ENCODE data around the gene KCNJ10.
"Not testable (repeated sequence)": the region's sequence is repeated elsewhere in the genome, so short reads cannot be mapped to it uniquely, and the experiment has no call there.

KCNJ10 gene

GRCh38 chr1:160053548-160054365, 16.2 kb downstream of the KCNJ10 start:
- no peak for DNase-seq

DNA sequence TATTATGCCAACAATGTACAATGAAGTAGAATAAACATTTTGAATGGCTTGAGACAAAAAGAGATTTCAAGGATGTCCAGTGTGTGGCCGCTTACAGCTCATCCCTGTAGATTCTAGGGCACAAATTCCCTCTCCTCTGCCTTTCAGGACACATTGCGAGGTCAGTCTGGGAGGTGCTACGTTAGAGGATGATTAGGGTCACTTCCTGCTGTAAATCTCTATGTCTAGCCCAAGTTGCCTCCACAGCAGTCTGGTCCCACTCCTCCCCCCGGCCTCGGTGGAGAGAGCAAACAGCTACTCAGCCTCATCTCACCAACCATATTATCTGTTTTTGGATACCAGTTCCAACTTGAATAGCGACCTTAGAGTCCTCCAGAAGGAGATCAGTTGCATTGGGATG, 17.0 kb downstream of the KCNJ10 start:
- DNase-seq = no peak

GRCh38 chr1:160050619-160051018, 19.3 kb downstream of the KCNJ10 start:
- DNase-seq = no peak

DNA sequence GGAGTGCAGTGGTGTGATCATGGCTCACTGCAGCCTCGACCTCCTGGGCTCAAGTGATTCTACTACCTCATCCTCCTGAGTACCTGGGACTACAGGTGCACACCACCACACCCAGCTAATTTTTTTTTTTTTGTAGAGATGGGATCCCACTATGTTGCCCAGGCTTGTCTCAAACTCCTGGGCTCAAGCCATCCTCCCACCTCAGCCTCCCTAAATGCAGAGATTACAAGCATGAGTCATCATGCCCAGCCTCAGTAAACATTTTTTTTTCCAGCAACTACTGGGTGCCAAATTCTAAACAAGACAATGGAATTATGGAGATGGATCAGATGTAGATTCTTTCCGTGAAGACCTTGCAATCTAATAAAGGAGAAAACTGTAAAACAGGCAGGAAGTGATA, 19.8 kb downstream of the KCNJ10 start:
- not testable (repeated sequence) for DNase-seq

DNA sequence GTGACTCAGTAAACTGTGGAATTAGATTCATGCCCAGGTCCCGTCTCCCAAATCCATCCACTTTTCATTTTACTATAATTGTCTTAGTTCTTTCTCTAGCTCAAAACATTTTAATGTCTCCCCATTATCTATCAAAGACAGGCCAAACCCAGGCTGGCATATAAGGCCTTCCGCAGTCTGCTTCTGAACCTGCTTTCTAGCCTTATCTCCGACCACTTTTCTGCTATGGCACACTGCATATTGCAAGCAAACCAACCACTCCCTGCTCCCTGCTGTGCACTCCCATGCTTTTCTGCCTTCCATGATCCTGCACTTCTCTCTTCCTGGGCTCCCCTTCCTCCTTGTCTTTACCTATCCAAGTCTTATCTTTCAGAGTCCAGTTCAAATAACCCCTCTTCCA, 20.9 kb downstream of the KCNJ10 start:
- no peak for DNase-seq

DNA sequence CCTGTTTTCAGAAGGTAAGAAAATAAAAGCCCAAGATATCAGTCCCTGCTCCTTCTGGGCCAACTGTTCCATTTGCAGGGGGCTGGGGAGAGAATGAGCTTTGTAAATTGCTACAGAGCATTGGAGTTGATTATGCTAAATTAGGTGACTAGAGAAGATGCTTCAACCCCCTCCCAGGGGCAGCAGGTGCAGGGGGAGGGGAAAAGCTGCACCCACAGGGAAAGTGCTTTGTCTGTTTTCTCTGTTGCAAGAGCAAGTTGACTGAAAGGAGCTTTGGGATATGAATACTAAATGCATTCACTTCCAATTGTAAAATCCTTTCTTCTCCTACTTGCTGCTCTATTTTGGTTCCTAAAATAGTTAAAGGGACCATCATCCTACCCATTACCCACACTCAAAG, 21.6 kb downstream of the KCNJ10 start:
- DNase-seq = no peak

DNA sequence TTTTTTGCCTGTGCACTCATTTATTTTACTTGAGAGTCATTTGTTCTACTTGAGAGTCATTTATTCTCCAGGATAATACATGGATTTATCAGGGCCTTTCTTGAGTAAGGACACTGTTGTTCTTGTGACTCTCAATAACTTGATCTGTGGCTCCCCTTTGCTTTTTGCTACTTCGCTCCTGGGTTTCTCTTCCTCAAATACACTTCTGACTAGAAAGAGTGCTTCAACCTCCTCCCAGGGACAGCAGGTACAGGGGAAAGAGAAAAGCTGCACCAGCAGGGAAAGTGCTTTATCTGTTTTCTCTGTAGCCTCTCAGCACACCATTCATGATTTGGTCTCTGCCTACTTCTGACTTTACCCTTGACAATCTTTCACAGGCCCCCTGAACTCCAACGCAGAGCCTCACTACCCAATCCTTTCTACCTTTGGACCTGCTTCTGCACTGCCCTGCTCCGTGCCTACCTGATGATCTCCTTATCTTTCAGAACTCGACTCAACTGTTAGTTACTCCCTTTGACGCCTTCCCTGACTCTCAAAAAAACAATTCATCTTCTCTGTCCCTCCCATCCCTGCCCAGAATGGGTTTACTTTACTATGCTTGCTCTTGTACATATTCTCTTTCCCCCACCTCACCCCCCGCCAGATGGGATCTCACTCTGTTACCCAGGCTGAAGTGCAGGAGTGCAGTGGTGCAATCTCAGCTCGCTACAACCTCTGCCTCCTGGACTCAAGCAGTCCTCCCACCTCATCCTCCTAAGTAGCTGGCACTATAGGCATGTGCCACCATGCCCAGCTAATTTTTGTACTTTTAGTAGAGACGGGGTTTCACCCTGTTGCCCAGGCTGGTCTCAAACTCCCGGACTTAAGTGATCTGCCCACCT, 22.6 kb downstream of the KCNJ10 start:
- no peak for DNase-seq

GRCh38 chr1:160046494-160047110, 23.4 kb downstream of the KCNJ10 start:
- peak; percentile 38 for DNase-seq

DNA sequence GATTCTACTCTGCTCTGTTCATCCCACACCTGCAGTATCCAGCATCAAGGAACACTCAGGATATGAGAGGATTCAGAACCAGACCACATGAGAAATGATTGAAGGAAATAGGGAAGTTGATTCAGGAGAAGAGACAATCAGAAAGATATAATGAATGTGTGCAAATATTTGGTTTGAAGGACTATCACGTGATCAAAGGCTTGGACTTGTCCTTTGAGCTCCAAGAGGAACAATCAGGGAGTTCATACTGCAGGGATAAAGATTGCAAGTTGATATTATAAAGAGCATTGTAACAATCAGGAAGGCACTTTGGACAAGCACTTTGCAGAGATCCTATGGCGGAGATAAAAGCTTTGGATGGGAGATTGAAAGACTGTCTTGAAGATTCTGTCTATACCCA, 24.3 kb downstream of the KCNJ10 start:
- DNase-seq = no peak

GRCh38 chr1:160043543-160043942, 26.4 kb downstream of the KCNJ10 start:
- DNase-seq = no peak

GRCh38 chr1:160040476-160040875, 29.5 kb downstream of the KCNJ10 start:
- no peak for DNase-seq

DNA sequence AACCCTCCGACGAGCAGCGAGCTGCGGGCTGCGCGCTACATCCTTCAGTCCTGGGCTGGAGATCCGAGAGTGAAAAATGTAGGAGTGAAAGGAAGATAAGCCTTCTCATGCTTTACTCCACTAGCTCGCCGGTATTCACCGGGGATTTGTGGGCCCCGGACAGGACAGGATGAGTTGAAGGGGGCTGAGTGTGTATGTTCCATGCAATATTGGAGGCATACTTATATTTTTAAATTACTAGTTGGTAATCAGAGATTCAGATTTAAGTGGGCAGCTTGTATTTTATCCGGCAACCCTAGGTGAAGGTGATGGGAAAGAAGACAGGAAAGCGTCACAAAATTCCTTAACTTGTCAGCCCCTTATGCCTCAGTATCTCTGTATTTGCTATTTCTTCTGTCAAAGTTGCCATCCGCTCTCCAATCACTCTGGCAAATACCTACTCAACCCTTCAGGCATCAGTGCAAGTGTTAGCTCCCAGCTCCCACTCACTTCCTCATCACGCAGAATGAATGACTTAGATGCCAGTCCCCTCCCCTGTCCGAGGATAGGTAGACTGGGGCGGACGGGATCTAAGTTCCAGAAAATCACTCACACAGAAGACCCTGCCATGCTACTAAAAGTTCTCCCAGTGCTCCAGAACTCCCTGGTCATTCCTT, 37.7 kb downstream of the KCNJ10 start:
- no peak for DNase-seq

DNA sequence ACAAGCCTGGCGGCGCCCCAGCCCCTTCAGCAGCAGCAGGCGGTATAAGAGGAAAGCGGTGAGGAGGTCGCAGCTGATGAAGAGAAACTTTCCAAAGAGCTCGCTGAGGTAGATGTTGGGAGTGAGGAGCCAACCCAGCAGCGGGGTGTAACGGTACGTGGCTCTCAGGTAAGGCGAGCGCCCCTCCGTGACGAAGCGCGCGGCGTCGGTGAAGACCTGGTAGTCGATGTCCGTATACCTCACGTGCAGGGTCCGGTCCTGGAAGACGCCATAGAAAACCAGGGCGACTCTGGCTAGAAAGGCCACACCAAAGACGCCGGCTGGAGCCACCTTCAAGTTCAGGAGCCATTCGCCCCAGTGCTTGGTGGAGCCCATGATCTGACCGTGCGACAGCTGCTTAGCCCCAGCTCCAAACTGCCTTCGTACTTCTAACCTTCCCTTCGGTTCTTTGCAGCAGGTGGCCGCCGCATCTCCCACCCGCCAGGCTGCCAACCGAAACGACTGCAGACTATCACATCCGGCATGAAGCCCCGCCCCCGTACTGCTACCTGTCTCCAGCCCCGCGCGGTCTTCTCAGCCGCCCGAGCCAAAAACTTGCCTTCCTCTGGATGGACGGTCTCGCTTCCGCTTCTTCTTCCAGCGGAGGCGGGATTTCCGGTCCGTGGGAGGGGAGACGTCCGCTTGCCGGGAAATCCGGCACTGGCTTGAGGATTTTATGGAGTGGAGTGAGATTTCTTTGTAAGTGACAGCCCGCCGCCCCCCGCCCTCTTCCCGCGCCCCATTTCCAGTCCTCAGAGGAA, 38.4 kb downstream of the KCNJ10 start, which contains the start of gene PIGM:
Gene PIGM, minus strand, starts transcription at position 626 of the 800 bp plus-strand sequence. Its CDS starts 251 bp downstream, at position 375.
- peak; percentile 94 for DNase-seq

DNA sequence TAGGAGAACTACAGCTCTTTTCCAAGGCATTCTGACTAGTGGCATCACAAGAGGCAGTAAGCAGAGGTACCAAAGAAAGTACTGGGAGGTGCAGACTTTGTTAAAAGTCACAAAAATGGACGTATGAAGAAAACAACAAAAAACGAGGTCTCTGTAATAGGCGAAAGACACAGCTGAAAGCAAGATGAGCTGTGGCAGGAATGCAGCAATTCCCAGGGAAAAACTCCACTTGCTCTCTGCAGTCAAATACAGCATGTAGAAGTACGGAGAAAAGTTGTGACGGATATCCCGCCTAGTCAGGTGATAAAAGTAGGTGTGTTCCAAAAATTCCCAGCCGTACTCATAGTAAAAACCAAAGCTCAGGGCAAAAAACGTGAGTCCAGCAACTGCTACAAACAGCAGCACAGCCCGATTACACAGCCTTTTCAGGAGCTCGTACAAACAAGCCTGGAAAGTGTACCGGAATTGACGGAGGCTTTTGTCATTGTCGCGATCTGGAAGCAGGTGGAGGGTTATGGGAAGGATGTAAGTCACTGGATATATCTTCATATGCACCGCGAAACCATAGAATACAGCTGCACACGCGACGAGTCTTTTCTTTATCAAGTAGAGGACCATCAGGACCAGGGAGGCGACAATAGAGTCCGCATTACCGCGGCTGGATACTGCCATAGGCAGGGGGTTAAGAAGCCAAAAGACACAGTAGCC, 39.1 kb downstream of the KCNJ10 start:
- peak; percentile 9 for DNase-seq

DNA sequence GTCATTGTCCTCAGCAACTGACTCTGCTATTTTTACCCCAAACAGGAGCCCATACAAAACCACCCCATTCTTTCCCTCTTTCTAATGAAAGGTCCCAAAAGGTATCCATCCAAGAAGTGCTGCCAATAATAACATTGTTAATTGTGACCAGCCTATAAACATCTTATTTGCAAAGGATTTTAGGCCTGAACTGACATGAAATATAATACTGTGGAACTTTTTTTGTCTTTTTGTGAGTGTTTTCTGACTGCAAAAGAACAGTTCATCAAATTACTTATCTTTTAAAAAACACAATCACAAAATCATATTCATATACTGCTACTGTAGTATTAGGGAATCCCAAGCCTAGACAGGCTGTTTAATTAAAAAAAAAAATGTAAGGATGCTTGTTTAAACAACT, 41.5 kb downstream of the KCNJ10 start:
- no peak for DNase-seq

- DNase-seq = no peak
Observed at GRCh38 chr1:160025314-160025713, 44.6 kb downstream of the KCNJ10 start.

DNA sequence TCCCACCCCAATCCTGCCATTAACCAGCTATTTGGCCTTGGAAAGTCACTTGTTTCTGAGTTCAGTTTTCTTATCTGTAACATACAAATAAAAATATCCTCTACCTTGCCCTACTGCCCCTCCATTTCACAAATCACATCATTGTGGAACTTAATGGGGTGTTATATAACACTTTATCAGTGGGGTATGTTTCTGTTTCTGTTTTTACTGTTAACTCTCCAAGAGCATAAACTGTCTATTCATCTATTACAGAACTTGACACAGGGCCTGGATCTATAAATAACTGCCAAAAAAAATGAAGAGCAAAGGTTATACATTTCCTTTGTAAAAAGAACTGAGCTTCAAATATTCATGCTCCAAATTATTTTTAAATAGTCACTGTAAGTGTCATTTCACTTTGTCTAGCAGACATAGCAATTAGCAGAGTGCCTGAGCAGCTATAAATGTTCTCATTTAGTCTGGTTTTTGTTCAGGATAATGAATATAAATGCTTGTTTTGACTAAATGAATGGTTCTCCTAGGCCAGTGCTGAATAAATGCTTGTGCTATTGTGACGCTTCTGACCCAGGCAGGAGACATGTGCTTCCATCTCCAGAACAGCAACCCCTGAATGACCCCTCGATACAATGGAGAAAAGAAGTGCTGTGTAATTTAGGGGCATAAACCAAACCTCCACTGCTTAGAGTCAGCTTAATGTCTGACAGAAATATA, 45.6 kb downstream of the KCNJ10 start:
- DNase-seq = no peak

DNA sequence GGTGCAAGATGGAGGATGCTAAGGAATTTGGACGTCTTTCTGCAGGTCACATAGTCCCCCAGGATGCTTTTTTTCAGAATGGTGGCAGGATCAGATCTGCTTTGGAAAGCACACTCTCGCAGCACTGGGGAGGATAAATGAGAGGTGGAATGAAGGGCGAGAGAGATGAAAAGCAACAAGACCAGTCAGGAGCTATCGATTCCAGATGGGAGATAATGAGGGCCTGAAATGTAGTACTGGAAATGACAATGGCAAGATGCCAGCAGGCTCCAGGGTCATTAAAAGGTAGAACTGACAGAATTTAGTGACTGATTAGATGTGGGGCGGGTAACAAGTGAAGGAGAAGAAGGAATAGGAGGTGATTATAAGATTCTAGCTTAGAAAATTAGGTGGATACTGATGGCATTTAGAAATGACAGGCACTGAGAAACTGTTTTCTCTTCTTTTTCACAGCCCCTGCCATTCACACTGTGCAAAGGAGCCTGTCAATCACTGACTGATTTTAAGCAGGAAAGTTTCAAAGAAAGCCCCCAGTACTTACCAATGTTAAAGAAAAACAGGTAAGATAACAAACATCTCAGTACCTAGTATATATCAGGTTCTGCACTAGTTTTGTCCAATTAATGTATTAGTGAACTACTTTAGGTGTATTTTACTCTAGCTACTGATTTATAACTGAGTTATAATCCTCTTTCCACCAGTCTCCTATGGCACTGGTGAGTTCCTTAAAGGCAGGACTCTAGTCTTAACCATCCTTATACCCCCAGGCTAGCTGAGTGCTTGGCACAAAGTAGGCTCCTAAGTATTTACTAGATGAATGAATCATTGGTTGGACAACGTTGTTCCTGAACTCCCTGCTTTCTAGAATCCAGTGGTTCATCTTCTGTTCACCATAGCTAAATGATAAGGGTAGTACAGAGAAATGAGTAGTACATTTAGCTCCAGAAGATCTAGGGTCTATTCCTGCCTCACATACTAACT, 47.3 kb downstream of the KCNJ10 start:
- no peak for DNase-seq

GRCh38 chr1:160021376-160022074, 48.4 kb downstream of the KCNJ10 start:
- DNase-seq = no peak
